ENCODE measurements around the gene PHYH. TPM values are rescaled to one million over a fixed set of nuclear protein-coding genes. Genes with fewer than 3 reads are reported as not detected.

The PHYH gene
- total and polyA plus RNA-seq, 5 donors = 70.7 to 138 (median 89.1) TPM

Other genes starting within 250 kb of the PHYH start
- gene OPTN, start 199.9 kb downstream of the PHYH start, total RNA-seq = 100 to 1,000 TPM in 3 of 4 donors, 10 to 100 TPM in 1; 99.7 to 121 (median 111) TPM
- 74.1 TPM for gene OPTN, start 199.9 kb downstream of the PHYH start, polyA plus RNA-seq
- gene MCM10, start 138.5 kb downstream of the PHYH start, total RNA-seq = under 1 TPM in 3 of 4 donors, not detected in 1; 0.23 to 0.35 (median 0.33) TPM
- gene MCM10, start 138.5 kb downstream of the PHYH start, polyA plus RNA-seq = 0.07 TPM
- not detected for gene UCMA, start 65.7 kb downstream of the PHYH start, total RNA-seq
- gene UCMA, start 65.7 kb downstream of the PHYH start, polyA plus RNA-seq = not detected
- gene SEPHS1, start 48.2 kb upstream of the PHYH start, total RNA-seq = 10 to 100 TPM; 31.8 to 38.3 (median 36.3) TPM
- gene SEPHS1, start 48.2 kb upstream of the PHYH start, polyA plus RNA-seq = 24.2 TPM
- 10 to 100 TPM; 13.2 to 17.4 (median 14.8) TPM for gene BEND7, start 228.9 kb upstream of the PHYH start, total RNA-seq
- gene BEND7, start 228.9 kb upstream of the PHYH start, polyA plus RNA-seq = 7.1 TPM